ENCODE measurements around the gene PGBD4. TPM values are rescaled to one million over a fixed set of nuclear protein-coding genes. Genes with fewer than 3 reads are reported as not detected.

The PGBD4 gene
- total RNA-seq, 1 experiment from 2014 or later = 1.3 TPM

GRCh38 chr15:34059476-34059875, 42.4 kb upstream of the PGBD4 start:
- H3K4me1 Mint-ChIP-seq (ENCODE audit: low read depth, unreplicated experiment) = no peaks in the 10 kb centered on the region
- no TSS peak for BruUV-seq (replicated peaks)
- H3K27ac Mint-ChIP-seq (ENCODE audit: unreplicated experiment) = no peak overlapping the region
- no peaks in the 10 kb centered on the region for H3K36me3 Mint-ChIP-seq (ENCODE audit: insufficient read depth, unreplicated experiment)
- CTCF ChIA-PET = no interaction called here
- no peak for TF ChIP-seq CTCF (IDR thresholded peaks at IDR 0.05; ENCODE audit: unreplicated experiment)
- no peaks in the 10 kb centered on the region for H3K27me3 Mint-ChIP-seq (ENCODE audit: unreplicated experiment)
- intact Hi-C loops (cut with micrococcal nuclease; ENCODE audit: unreplicated experiment) = no loop called here
- no peaks in the 10 kb centered on the region for H3K9me3 Mint-ChIP-seq (ENCODE audit: low read depth, unreplicated experiment)
- H3K4me3 Mint-ChIP-seq (ENCODE audit: low read depth, unreplicated experiment) = no peak overlapping the region
- no peak for DNase-seq

GRCh38 chr15:34059946-34060345, 41.9 kb upstream of the PGBD4 start:
- Mint-ChIP-seq H3K36me3 (ENCODE audit: insufficient read depth, unreplicated experiment) (no peaks in the 10 kb centered on the region), H3K4me1 (ENCODE audit: low read depth, unreplicated experiment) (no peaks in the 10 kb centered on the region), H3K27ac (ENCODE audit: unreplicated experiment) (no peak overlapping the region), H3K27me3 (ENCODE audit: unreplicated experiment) (no peaks in the 10 kb centered on the region), H3K4me3 (ENCODE audit: low read depth, unreplicated experiment) (no peak overlapping the region), H3K9me3 (ENCODE audit: low read depth, unreplicated experiment) (no peaks in the 10 kb centered on the region)
- DNase-seq = no peak
- CTCF ChIA-PET = no interaction called here
- intact Hi-C loops (cut with micrococcal nuclease; ENCODE audit: unreplicated experiment) = loop anchor here (5.0 kb wide), 1 partner anchor 152 kb away; the partner anchor contains the start of gene KATNBL1
- no TSS peak for BruUV-seq (replicated peaks)
- TF ChIP-seq CTCF (IDR thresholded peaks at IDR 0.05; ENCODE audit: unreplicated experiment) = no peak

DNA sequence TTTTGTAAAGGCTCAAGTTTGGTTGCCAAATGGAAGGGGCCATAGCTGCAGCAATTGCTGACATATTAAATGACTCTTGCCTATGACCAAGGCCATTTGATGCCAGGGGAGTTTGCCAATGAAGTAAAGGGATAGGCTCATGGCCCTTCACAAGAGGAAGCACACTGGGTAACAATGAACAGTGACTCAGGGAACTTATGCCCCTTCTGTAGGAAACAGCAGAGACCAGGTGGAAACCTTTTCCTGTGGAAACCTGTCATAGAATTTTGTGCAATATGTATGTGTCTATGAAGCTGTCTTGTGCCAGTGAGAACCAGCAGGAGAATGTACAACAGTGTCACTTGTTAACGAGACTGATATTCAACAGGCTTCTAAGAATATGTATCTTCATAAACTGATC, 37.4 kb upstream of the PGBD4 start:
- no peaks in the 10 kb centered on the region for H3K4me1 Mint-ChIP-seq (ENCODE audit: low read depth, unreplicated experiment)
- no peak overlapping the region for H3K4me3 Mint-ChIP-seq (ENCODE audit: low read depth, unreplicated experiment)
- H3K36me3 Mint-ChIP-seq (ENCODE audit: insufficient read depth, unreplicated experiment) = no peaks in the 10 kb centered on the region
- no peak for TF ChIP-seq CTCF (IDR thresholded peaks at IDR 0.05; ENCODE audit: unreplicated experiment)
- no TSS peak for BruUV-seq (replicated peaks)
- DNase-seq = no peak
- H3K9me3 Mint-ChIP-seq (ENCODE audit: low read depth, unreplicated experiment) = no peaks in the 10 kb centered on the region
- CTCF ChIA-PET = interaction anchor here (0.6 kb wide), 1 partner anchor 304 kb away, joined by 3 read pairs; no protein-coding TSS in a partner anchor
- H3K27ac Mint-ChIP-seq (ENCODE audit: unreplicated experiment) = no peak overlapping the region
- intact Hi-C loops (cut with micrococcal nuclease; ENCODE audit: unreplicated experiment) = loop anchor here (5.0 kb wide), 1 partner anchor 148 kb away; the partner anchor contains the start of gene KATNBL1
- H3K27me3 Mint-ChIP-seq (ENCODE audit: unreplicated experiment) = no peaks in the 10 kb centered on the region

DNA sequence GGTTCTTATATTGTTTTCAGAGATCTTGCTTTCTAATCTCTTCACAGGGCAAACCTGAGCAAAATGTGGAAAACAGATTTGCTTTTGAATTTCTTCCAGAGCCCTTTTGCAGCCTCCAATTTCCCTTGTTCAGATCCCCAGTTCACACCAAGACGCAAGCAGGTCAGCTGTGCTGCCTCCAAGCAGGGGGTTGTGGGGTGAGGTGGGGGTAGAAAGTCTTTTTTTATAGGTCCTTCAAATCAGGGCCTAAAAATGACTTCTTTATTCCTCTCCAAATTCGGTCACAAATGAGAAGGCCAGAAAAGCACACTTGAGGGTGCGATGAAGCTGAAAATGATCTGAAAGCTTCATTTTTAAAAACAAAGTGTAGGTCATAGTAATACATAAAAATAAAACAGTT, 36.6 kb upstream of the PGBD4 start:
- Mint-ChIP-seq H3K27me3 (ENCODE audit: unreplicated experiment) (no peaks in the 10 kb centered on the region), H3K9me3 (ENCODE audit: low read depth, unreplicated experiment) (no peaks in the 10 kb centered on the region), H3K4me3 (ENCODE audit: low read depth, unreplicated experiment) (no peak overlapping the region), H3K4me1 (ENCODE audit: low read depth, unreplicated experiment) (no peaks in the 10 kb centered on the region), H3K27ac (ENCODE audit: unreplicated experiment) (no peak overlapping the region), H3K36me3 (ENCODE audit: insufficient read depth, unreplicated experiment) (no peaks in the 10 kb centered on the region)
- CTCF ChIA-PET = interaction anchor here (0.6 kb wide), 1 partner anchor 303 kb away, joined by 3 read pairs; no protein-coding TSS in a partner anchor
- intact Hi-C loops (cut with micrococcal nuclease; ENCODE audit: unreplicated experiment) = no loop called here
- BruUV-seq (replicated peaks) = no TSS peak
- TF ChIP-seq CTCF (IDR thresholded peaks at IDR 0.05; ENCODE audit: unreplicated experiment) = no peak
- no peak for DNase-seq
